Endothelial cell of umbilical vein (primary cell): ENCODE data around the gene IGF2BP2.

Experiments used
- CTCF ChIP-seq, 2 donors: IDR thresholded peaks; 1 replicate in 1 of 2; 2 replicates in 1 of 2; pipeline ENCODE4 v1.5.1; 2011; ENCODE audit warnings: low read length in 2 of 2, mild to moderate bottlenecking in 2 of 2, moderate library complexity in 2 of 2, control low read depth in 1 of 2, inconsistent platforms in 1 of 2, low read depth in 1 of 2; ENCODE audit not compliant: insufficient read depth in 1 of 2; ENCODE audit errors: extremely low read depth in 1 of 2
- EZH2 ChIP-seq: IDR thresholded peaks from 2 replicates; pipeline ENCODE4 v1.6.1; 2012; ENCODE audit warnings: borderline replicate concordance, low read depth, mild to moderate bottlenecking, moderate library complexity, low read length, inconsistent platforms; ENCODE audit not compliant: severe bottlenecking

- TF ChIP-seq CTCF (IDR thresholded peaks at IDR 0.05; ENCODE audit: extremely low read depth in 1 of 2, insufficient read depth in 1 of 2, low read depth in 1 of 2, low read length in 2 of 2) (no peak), EZH2 (no peak)
Measured at GRCh38 chr3:185646382-185647133, 178.3 kb downstream of the IGF2BP2 start.
